B cell (primary cell): Measurements from ENCODE around the gene BBX. TPM values are rescaled to one million over a fixed set of nuclear protein-coding genes. Genes with fewer than 3 reads are reported as not detected.

ENCODE experiments used
- ATAC-seq: fragments of 200-7000 bp; cut with Tn5 transposase; one replicate; pipeline ENCODE4 v1.10.0; 2021; ENCODE audit warnings: low read depth, mild to moderate bottlenecking, moderate number of reproducible peaks, moderate library complexity
- CTCF ChIA-PET: fragments of 350-600 bp; sonication (Branson Sonifier 250); formaldehyde crosslinking; loops from one replicate; lab custom pipeline; 2021; ENCODE audit warnings: antibody characterized with exemption, inconsistent platforms; lab: Charles Lee
- POLR2A ChIA-PET: fragments of 350-600 bp; sonication (Branson Sonifier 250); formaldehyde crosslinking; loops from one replicate; lab custom pipeline; 2021; ENCODE audit warnings: antibody characterized with exemption; lab: Charles Lee
- DNase-seq: peaks from one replicate; pipeline ENCODE4 v3.0.0; 2013
- H2AFZ ChIP-seq: 2 replicates; pipeline ENCODE4 v1.6.1; 2012; ENCODE audit warnings: mild to moderate bottlenecking, low read depth, low read length; ENCODE audit not compliant: insufficient read depth, poor library complexity, severe bottlenecking
- H3K27ac ChIP-seq, 2 donors: 1 replicate in 1 of 2; 2 replicates in 1 of 2; pipeline ENCODE4 v1.5.1; 2012 to 2013; ENCODE audit warnings: low read length in 2 of 2, mild to moderate bottlenecking in 2 of 2, moderate library complexity in 1 of 2
- H3K27me3 ChIP-seq, 4 experiments: fragments of 200-600 bp in 1 of 4; sonication (generic) in 1 of 4; replicated peaks in 1 of 4; 1 replicate in 2 of 4; 2 replicates in 2 of 4; pipeline versions ENCODE4 v1.6.1 to v1.7.0; 2013 to 2016; ENCODE audit warnings: low read length in 3 of 4, mild to moderate bottlenecking in 2 of 4, mixed read lengths in 1 of 4, moderate library complexity in 1 of 4; ENCODE audit not compliant: insufficient read depth in 4 of 4, control insufficient read depth in 3 of 4; ENCODE audit errors: control extremely low read depth in 1 of 4
- H3K36me3 ChIP-seq, 2 experiments: replicated peaks in 1 of 2; 1 replicate in 1 of 2; 2 replicates in 1 of 2; pipeline versions ENCODE4 v1.6.1 to v1.7.1; 2013; ENCODE audit warnings: low read length in 1 of 2; ENCODE audit not compliant: insufficient read depth in 2 of 2, control insufficient read depth in 1 of 2; ENCODE audit errors: control extremely low read depth in 1 of 2, extremely low read depth in 1 of 2
- H3K4me1 ChIP-seq, 2 donors: fragments of 200-600 bp in 1 of 2; sonication (generic) in 1 of 2; 1 replicate in 1 of 2; 2 replicates in 1 of 2; pipeline versions ENCODE4 v1.5.1 to v1.6.1; 2013 to 2017; ENCODE audit warnings: low read length in 2 of 2; ENCODE audit not compliant: control insufficient read depth in 2 of 2, insufficient read depth in 2 of 2
- H3K4me2 ChIP-seq: replicated peaks from 2 replicates; pipeline ENCODE3; 2012; ENCODE audit warnings: mild to moderate bottlenecking, low read depth, low read length; ENCODE audit not compliant: poor library complexity, severe bottlenecking
- H3K4me3 ChIP-seq, 5 experiments: fragments of 200-600 bp in 1 of 5; sonication (generic) in 1 of 5; 1 replicate in 3 of 5; 2 replicates in 2 of 5; pipeline versions ENCODE4 v1.5.1 to v1.7.0; 2011 to 2016; ENCODE audit warnings: low read length in 4 of 5, mild to moderate bottlenecking in 4 of 5, low read depth in 2 of 5, control low read depth in 1 of 5, moderate library complexity in 1 of 5; ENCODE audit not compliant: insufficient read depth in 1 of 5; ENCODE audit errors: control extremely low read depth in 1 of 5, extremely low read depth in 1 of 5
- H3K79me2 ChIP-seq: fragments of 200-600 bp; sonication (generic); one replicate; pipeline ENCODE4 v1.6.0; 2016; ENCODE audit warnings: low read length; ENCODE audit not compliant: control insufficient read depth, insufficient read depth
- H3K9ac ChIP-seq: fragments of 200-600 bp; sonication (generic); 2 replicates; pipeline ENCODE4 v1.6.1; 2017; ENCODE audit warnings: mild to moderate bottlenecking, low read length, moderate library complexity
- H3K9me3 ChIP-seq, 3 donors: one replicate each; pipeline versions ENCODE4 v1.6.1 to v1.7.1; 2013; ENCODE audit warnings: low read length in 2 of 3; ENCODE audit not compliant: control insufficient read depth in 2 of 3, insufficient read depth in 1 of 3; ENCODE audit errors: control extremely low read depth in 1 of 3
- H4K20me1 ChIP-seq: 2 replicates; pipeline ENCODE4 v1.6.0; 2012; ENCODE audit warnings: mild to moderate bottlenecking, low read length; ENCODE audit not compliant: insufficient read depth, control insufficient read depth, poor library complexity, severe bottlenecking
- H3K27ac Mint-ChIP-seq: one replicate; pipeline ENCODE4 v1.8.0; 2021; ENCODE audit warnings: mixed read lengths
- H3K27me3 Mint-ChIP-seq: one replicate; pipeline ENCODE4 v1.8.0; 2021; ENCODE audit warnings: mixed read lengths
- H3K4me1 Mint-ChIP-seq: one replicate; pipeline ENCODE4 v1.8.0; 2021; ENCODE audit warnings: mixed read lengths
- H3K4me3 Mint-ChIP-seq: one replicate; pipeline ENCODE4 v1.8.0; 2021; ENCODE audit warnings: mixed read lengths
- H3K9me3 Mint-ChIP-seq: one replicate; pipeline ENCODE4 v1.8.0; 2022; ENCODE audit warnings: mixed read lengths; ENCODE audit not compliant: insufficient read depth
- EZH2 ChIP-seq: IDR thresholded peaks from 2 replicates; pipeline ENCODE4 v1.6.1; 2012; ENCODE audit warnings: borderline replicate concordance, low read depth, mild to moderate bottlenecking, moderate library complexity, low read length; ENCODE audit not compliant: insufficient read depth, poor library complexity, severe bottlenecking
- WGBS: methylation state at CpG from one replicate; pipeline ENCODE4 v1.1.5; 2013; ENCODE audit warnings: missing lambda C conversion rate; ENCODE audit not compliant: insufficient coverage; 5-methylcytosine and 5-hydroxymethylcytosine counted together
- intact Hi-C: fragments of 100-400 bp; cut with micrococcal nuclease; formaldehyde crosslinking; loops from one replicate; pipeline ENCODE4 v1.10.0; 2022
- polyA plus RNA-seq: library from polyadenylated mRNA; depleted of rRNA; stranded (reverse); fragments of >200 nt; gene quantifications from 2 replicates; pipeline ENCODE4 v1.2.3, GENCODE V29; 2012
- total RNA-seq, 2 donors: library from RNA; stranded (reverse); fragments of 120-200 nt in 1 of 2; gene quantifications; 1 replicate in 1 of 2; 2 replicates in 1 of 2; pipeline versions ENCODE4 v1.2.3 to v1.2.4, GENCODE V29; 2013 to 2022
- TF ChIP-seq, protein P1 (sequence below): fragments of 200-600 bp; IDR thresholded peaks from one replicate; pipeline ENCODE4 v1.8.0; 2022; ENCODE audit warnings: antibody characterized with exemption, mild to moderate bottlenecking

BBX gene
- total and polyA plus RNA-seq, 2 donors (not counting 1 experiment from before 2014, with no cell fraction given) = 27.8 to 133 TPM

DNA sequence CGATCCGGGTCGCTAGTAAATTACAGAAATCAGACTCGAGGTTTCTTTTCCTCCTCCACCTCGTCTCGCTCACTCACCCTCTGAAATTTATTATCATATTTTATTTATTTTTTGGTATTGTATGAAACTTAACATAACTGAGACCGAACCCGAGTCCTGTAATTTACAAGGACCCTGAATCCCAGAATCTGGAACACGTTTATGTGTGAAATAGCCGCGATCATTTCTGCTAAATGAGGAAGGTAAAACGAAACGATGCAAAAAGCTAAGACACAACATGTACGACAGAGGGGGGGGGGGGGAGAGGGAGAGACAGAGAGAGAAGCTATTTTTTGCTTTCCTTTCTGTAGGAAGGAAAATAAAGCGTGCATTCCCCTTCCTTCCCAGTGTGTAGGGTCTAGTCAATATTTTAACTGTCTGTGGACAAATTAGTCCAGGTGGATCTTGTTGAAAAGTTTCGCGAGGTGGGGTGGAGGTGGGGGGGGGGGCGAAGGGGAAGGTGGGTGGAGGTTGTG lies 1.6 kb downstream of the BBX start:
- DNase-seq = peak; percentile 76
- POLR2A ChIA-PET = interaction anchor here (0.6 to 1.6 kb wide), 4 partner anchors 68 to 1693 kb away, joined by 4 to 27 read pairs (median 6); no protein-coding TSS in a partner anchor

More for the DNA sequence above, 1.6 kb downstream of the BBX start:
- peaks cover 24 to 32% of the 10 kb centered on the region in 2 donors for H3K4me1 ChIP-seq
- no peaks in the 10 kb centered on the region for H3K9me3 ChIP-seq
- peaks cover 48% of the 10 kb centered on the region for H3K4me1 Mint-ChIP-seq
- H3K9ac ChIP-seq = peak overlapping the region; percentile 86
- H3K27me3 Mint-ChIP-seq = no peaks in the 10 kb centered on the region
- H3K27me3 ChIP-seq = no peaks in the 10 kb centered on the region
- no CpG with 5 or more reads among the region's 18 CpGs for WGBS
- H3K27ac ChIP-seq = peak overlapping the region; percentile 81 to 92
- intact Hi-C loops = loop anchor here (1.0 to 10.0 kb wide), 4 partner anchors 93 to 700 kb away; partner anchors contain the start of gene IFT57
- H3K4me3 Mint-ChIP-seq = peak overlapping the region; percentile 98
- no peak for TF ChIP-seq EZH2
- TF ChIP-seq, protein P1, sequence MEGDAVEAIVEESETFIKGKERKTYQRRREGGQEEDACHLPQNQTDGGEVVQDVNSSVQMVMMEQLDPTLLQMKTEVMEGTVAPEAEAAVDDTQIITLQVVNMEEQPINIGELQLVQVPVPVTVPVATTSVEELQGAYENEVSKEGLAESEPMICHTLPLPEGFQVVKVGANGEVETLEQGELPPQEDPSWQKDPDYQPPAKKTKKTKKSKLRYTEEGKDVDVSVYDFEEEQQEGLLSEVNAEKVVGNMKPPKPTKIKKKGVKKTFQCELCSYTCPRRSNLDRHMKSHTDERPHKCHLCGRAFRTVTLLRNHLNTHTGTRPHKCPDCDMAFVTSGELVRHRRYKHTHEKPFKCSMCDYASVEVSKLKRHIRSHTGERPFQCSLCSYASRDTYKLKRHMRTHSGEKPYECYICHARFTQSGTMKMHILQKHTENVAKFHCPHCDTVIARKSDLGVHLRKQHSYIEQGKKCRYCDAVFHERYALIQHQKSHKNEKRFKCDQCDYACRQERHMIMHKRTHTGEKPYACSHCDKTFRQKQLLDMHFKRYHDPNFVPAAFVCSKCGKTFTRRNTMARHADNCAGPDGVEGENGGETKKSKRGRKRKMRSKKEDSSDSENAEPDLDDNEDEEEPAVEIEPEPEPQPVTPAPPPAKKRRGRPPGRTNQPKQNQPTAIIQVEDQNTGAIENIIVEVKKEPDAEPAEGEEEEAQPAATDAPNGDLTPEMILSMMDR = no peak
- H3K79me2 ChIP-seq = peaks cover 60% of the 10 kb centered on the region
- H3K36me3 ChIP-seq = peaks cover 0 to 7% of the 10 kb centered on the region in 2 experiments
- H3K27ac Mint-ChIP-seq = peak overlapping the region; percentile 99
- H3K9me3 Mint-ChIP-seq = no peaks in the 10 kb centered on the region
- H2AFZ ChIP-seq = peak overlapping the region; percentile 92
- H3K4me3 ChIP-seq = peak overlapping the region; percentile 74 to 96 (median 92)
- ATAC-seq = no peak
- H3K4me2 ChIP-seq = peak overlapping the region; percentile 95
- peaks cover 10% of the 10 kb centered on the region for H4K20me1 ChIP-seq
- CTCF ChIA-PET = interaction anchor here (0.9 to 1.4 kb wide), 4 partner anchors 8 to 156 kb away, joined by 3 to 5 read pairs (median 3); no protein-coding TSS in a partner anchor
